Suppressor macrophage treated with lipopolysaccharide for 1 hour (primary cell): Measurements from ENCODE around the gene CDC23.
A peak's percentile ranks its signal among the peaks of the same experiment; 100 is the strongest.

Experiments used
- DNase-seq, 3 donors: peaks; one replicate each; pipeline ENCODE4 v3.0.0-alpha.2; 2020 to 2022

Gene CDC23

GRCh38 chr5:138139781-138140090 is 73.4 kb downstream of the CDC23 start:
- DNase-seq = peak; percentile 37 to 54 (median 45)

- DNase-seq = peak in 2 of 3 donors; percentile 10 to 32
Measured at GRCh38 chr5:138138949-138139780, 74.0 kb downstream of the CDC23 start, which contains the start of gene NME5. Gene NME5 (minus strand): TSS chr5:138139428. CDS start chr5:138138780, 648 bp downstream.
